AG10803 (cell line): Measurements from ENCODE around the gene NOX4.
"Not testable (repeated sequence)": the region's sequence is repeated elsewhere in the genome, so short reads cannot be mapped to it uniquely, and the experiment has no call there.

Experiments
- DNase-seq: peaks from one replicate; pipeline ENCODE4 v3.0.0; 2010; ENCODE audit warnings: low read depth
- H3K4me3 ChIP-seq: 2 replicates; pipeline ENCODE4 v1.5.1; 2011; ENCODE audit warnings: mild to moderate bottlenecking, low read length, control low read depth
- CTCF ChIP-seq: conservative IDR thresholded peaks from 2 replicates; pipeline ENCODE4 v1.5.1; 2011; ENCODE audit warnings: mild to moderate bottlenecking, low read length, control low read depth, inconsistent platforms

NOX4 gene

GRCh38 chr11:89443361-89444322 lies 47.5 kb downstream of the NOX4 start:
- H3K4me3 ChIP-seq = no peak overlapping the region
- no peak for TF ChIP-seq CTCF
- DNase-seq = no peak

GRCh38 chr11:89442801-89443200 lies 48.4 kb downstream of the NOX4 start:
- no peak for TF ChIP-seq CTCF
- no peak for DNase-seq
- H3K4me3 ChIP-seq = no peak overlapping the region

- no peak for DNase-seq
- TF ChIP-seq CTCF = no peak
- no peak overlapping the region for H3K4me3 ChIP-seq
These were observed 49.6 kb downstream of the NOX4 start for GRCh38 chr11:89441606-89442005.

GRCh38 chr11:89437317-89437716 lies 53.9 kb downstream of the NOX4 start:
- no peak overlapping the region for H3K4me3 ChIP-seq
- DNase-seq = no peak
- no peak for TF ChIP-seq CTCF

GRCh38 chr11:89436071-89436470 lies 55.1 kb downstream of the NOX4 start:
- DNase-seq = peak; percentile 65
- H3K4me3 ChIP-seq = no peak overlapping the region
- TF ChIP-seq CTCF = no peak

- no peak for DNase-seq
- TF ChIP-seq CTCF = no peak
- H3K4me3 ChIP-seq = no peak overlapping the region
These were observed 57.9 kb downstream of the NOX4 start for GRCh38 chr11:89433278-89433677.

- not testable (repeated sequence) for H3K4me3 ChIP-seq, DNase-seq
These were observed 59.0 kb downstream of the NOX4 start for GRCh38 chr11:89432182-89432581.

- not testable (repeated sequence) for DNase-seq, H3K4me3 ChIP-seq
These were observed 64.7 kb downstream of the NOX4 start for GRCh38 chr11:89426501-89426900.
